ENCODE measurements around the gene SERPINB6. TPM values are rescaled to one million over a fixed set of nuclear protein-coding genes. Genes with fewer than 3 reads are reported as not detected.
A peak's percentile ranks its signal among the peaks of the same experiment; 100 is the strongest.

SERPINB6 gene
- polyA plus RNA-seq, 2 donors = 86.1 to 95.7 TPM

- no peaks in the 10 kb centered on the region for H3K27me3 ChIP-seq (ENCODE audit: control insufficient read depth in 1 of 2, insufficient read depth in 2 of 2, low read length in 2 of 2)
- H3K4me3 ChIP-seq (ENCODE audit: low read depth in 1 of 2, low read length in 2 of 2) = no peak overlapping the region
- WGBS, 2 donors = 67 to 73% methylated on average over 7 of the region's 7 CpGs
- no peaks in the 10 kb centered on the region for H3K36me3 ChIP-seq (ENCODE audit: control insufficient read depth in 2 of 2, insufficient read depth in 2 of 2, low read length in 1 of 2)
- no peaks in the 10 kb centered on the region for H3K9me3 ChIP-seq (ENCODE audit: control insufficient read depth in 2 of 2, insufficient read depth in 1 of 2, low read depth in 1 of 2, low read length in 1 of 2)
- peaks cover 9% of the 10 kb centered on the region in 2 donors for H3K4me1 ChIP-seq (ENCODE audit: control insufficient read depth in 2 of 2, insufficient read depth in 2 of 2, low read length in 1 of 2)
- peak overlapping the region in 1 of 2 donors; percentile 72 for H3K27ac ChIP-seq (ENCODE audit: low read depth in 2 of 2, low read length in 1 of 2)
These were observed 9.9 kb downstream of the SERPINB6 start for GRCh38 chr6:2961506-2961905.

GRCh38 chr6:2960935-2961334, 10.4 kb downstream of the SERPINB6 start:
- H3K27ac ChIP-seq (ENCODE audit: low read depth in 2 of 2, low read length in 1 of 2) = peak overlapping the region in 1 of 2 donors; percentile 29
- H3K4me1 ChIP-seq (ENCODE audit: control insufficient read depth in 2 of 2, insufficient read depth in 2 of 2, low read length in 1 of 2) = peaks cover 9% of the 10 kb centered on the region in 2 donors
- no peak overlapping the region for H3K4me3 ChIP-seq (ENCODE audit: low read depth in 1 of 2, low read length in 2 of 2)
- WGBS, 2 donors = 55 to 68% methylated on average over 4 of the region's 4 CpGs
- H3K36me3 ChIP-seq (ENCODE audit: control insufficient read depth in 2 of 2, insufficient read depth in 2 of 2, low read length in 1 of 2) = peaks cover 0 to 2% of the 10 kb centered on the region in 2 donors
- H3K27me3 ChIP-seq (ENCODE audit: control insufficient read depth in 1 of 2, insufficient read depth in 2 of 2, low read length in 2 of 2) = no peaks in the 10 kb centered on the region
- no peaks in the 10 kb centered on the region for H3K9me3 ChIP-seq (ENCODE audit: control insufficient read depth in 2 of 2, insufficient read depth in 1 of 2, low read depth in 1 of 2, low read length in 1 of 2)

DNA sequence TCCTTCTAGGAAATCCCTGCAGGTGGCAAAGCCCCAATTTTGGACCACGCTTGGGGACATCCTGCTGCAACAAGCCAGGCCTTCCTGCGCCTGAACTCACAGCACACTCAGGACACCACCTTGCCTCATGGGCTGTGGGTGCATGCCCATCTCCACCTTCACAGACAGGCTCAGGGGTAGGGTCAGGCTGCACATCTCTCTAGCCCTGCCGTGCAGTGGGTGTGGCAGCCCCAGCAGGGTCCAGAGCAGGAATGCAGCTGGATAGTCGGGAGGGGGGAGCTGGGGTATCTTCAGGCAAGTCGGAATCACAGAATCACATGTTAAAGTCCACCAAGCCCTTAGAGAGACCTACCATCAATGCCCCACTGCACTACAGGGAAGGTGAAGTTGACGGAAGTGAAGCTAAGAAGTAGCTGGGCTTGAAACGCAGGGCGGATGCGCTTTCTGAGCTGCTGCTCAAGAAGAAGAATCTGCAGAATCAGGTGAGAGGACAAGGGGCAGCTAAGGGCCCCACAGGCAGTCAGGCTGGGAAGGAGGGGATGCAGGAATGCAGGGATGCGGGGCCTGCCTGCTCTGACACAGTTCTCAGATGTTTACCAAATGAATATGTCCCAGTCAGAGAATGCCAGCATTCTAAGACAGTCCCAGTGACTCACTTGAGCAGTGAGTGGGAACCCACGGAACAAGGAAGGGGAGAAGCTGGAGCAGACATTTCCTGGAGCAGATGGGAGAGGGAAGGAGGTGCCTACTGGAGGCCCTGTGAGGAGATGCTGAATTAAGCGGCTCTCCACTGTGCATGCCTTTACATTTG, 11.3 kb downstream of the SERPINB6 start:
- WGBS, 2 donors = 72 to 73% methylated on average over 12 of the region's 12 CpGs
- Histone ChIP-seq H3K4me1 (ENCODE audit: control insufficient read depth in 2 of 2, insufficient read depth in 2 of 2, low read length in 1 of 2) (peaks cover 9% of the 10 kb centered on the region in 2 donors), H3K27me3 (ENCODE audit: control insufficient read depth in 1 of 2, insufficient read depth in 2 of 2, low read length in 2 of 2) (no peaks in the 10 kb centered on the region), H3K36me3 (ENCODE audit: control insufficient read depth in 2 of 2, insufficient read depth in 2 of 2, low read length in 1 of 2) (peaks cover 0 to 2% of the 10 kb centered on the region in 2 donors), H3K27ac (ENCODE audit: low read depth in 2 of 2, low read length in 1 of 2) (peak overlapping the region; percentile 29 to 48), H3K4me3 (ENCODE audit: low read depth in 1 of 2, low read length in 2 of 2) (no peak overlapping the region), H3K9me3 (ENCODE audit: control insufficient read depth in 2 of 2, insufficient read depth in 1 of 2, low read depth in 1 of 2, low read length in 1 of 2) (no peaks in the 10 kb centered on the region)

DNA sequence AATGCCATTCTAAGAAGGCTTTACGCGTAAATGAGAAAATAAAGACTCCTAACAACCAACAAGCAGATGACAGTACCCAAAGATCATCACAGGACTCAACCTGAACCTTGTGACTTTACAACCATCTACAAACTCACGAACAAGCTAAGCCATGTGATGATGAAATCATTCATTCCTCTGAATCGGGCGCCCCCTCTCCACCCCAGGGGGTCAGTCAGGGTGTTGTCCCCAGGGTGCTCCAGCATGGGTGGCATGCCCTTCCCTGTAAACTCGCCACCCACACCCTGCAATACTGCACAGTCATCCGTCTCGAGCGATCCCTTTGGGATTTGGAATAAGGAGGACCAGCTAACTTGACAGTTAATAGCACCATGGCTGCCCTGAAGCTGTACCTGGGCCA, 12.6 kb downstream of the SERPINB6 start:
- peaks cover 0 to 2% of the 10 kb centered on the region in 2 donors for H3K36me3 ChIP-seq (ENCODE audit: control insufficient read depth in 2 of 2, insufficient read depth in 2 of 2, low read length in 1 of 2)
- no peak overlapping the region for H3K4me3 ChIP-seq (ENCODE audit: low read depth in 1 of 2, low read length in 2 of 2)
- H3K27me3 ChIP-seq (ENCODE audit: control insufficient read depth in 1 of 2, insufficient read depth in 2 of 2, low read length in 2 of 2) = no peaks in the 10 kb centered on the region
- peak overlapping the region in 1 of 2 donors; percentile 75 for H3K27ac ChIP-seq (ENCODE audit: low read depth in 2 of 2, low read length in 1 of 2)
- peaks cover 6 to 9% of the 10 kb centered on the region in 2 donors for H3K4me1 ChIP-seq (ENCODE audit: control insufficient read depth in 2 of 2, insufficient read depth in 2 of 2, low read length in 1 of 2)
- no peaks in the 10 kb centered on the region for H3K9me3 ChIP-seq (ENCODE audit: control insufficient read depth in 2 of 2, insufficient read depth in 1 of 2, low read depth in 1 of 2, low read length in 1 of 2)
- 75 to 79% methylated on average over 9 of the region's 9 CpGs for WGBS, 2 donors

- H3K9me3 ChIP-seq (ENCODE audit: control insufficient read depth in 2 of 2, insufficient read depth in 1 of 2, low read depth in 1 of 2, low read length in 1 of 2) = no peaks in the 10 kb centered on the region
- 79 to 86% methylated on average over 17 to 18 of the region's 18 CpGs for WGBS, 2 donors
- peaks cover 0 to 2% of the 10 kb centered on the region in 2 donors for H3K36me3 ChIP-seq (ENCODE audit: control insufficient read depth in 2 of 2, insufficient read depth in 2 of 2, low read length in 1 of 2)
- peaks cover 6 to 9% of the 10 kb centered on the region in 2 donors for H3K4me1 ChIP-seq (ENCODE audit: control insufficient read depth in 2 of 2, insufficient read depth in 2 of 2, low read length in 1 of 2)
- no peak overlapping the region for H3K4me3 ChIP-seq (ENCODE audit: low read depth in 1 of 2, low read length in 2 of 2)
- H3K27ac ChIP-seq (ENCODE audit: low read depth in 2 of 2, low read length in 1 of 2) = peak overlapping the region; percentile 16 to 76
- H3K27me3 ChIP-seq (ENCODE audit: control insufficient read depth in 1 of 2, insufficient read depth in 2 of 2, low read length in 2 of 2) = no peaks in the 10 kb centered on the region
These were observed 13.0 kb downstream of the SERPINB6 start for GRCh38 chr6:2958331-2958711.

DNA sequence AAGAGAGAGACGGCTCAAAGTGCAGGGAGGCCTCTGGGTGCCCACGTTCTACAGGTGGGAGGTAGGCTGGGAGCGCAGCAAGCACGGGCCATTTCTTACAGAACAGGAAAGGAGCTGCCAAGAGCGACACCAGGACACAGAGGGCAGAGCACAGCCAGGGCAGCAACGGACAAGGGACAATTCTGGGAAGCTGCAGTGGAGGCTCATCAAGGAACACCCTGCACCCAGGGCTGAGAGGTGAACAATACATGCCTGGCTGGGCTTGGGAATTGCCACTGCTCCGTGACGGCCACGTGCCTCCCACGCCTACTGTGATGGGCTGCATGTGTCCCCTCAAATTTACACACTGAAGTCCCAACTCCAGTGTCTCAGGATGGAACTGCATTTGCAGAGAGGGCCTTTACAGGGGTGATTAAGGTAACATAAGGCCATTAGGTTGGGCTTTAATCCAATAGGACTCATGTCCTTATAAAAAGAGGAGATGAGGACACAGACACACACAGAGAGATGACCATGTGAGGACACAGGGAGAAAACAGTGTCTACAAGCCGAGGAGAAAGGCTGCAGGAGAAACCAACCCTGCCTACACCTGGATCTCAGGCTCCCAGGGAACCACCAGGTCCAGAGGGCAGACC, 13.6 kb downstream of the SERPINB6 start:
- Histone ChIP-seq H3K4me1 (ENCODE audit: control insufficient read depth in 2 of 2, insufficient read depth in 2 of 2, low read length in 1 of 2) (peaks cover 6 to 9% of the 10 kb centered on the region in 2 donors), H3K27ac (ENCODE audit: low read depth in 2 of 2, low read length in 1 of 2) (peak overlapping the region; percentile 16 to 76), H3K27me3 (ENCODE audit: control insufficient read depth in 1 of 2, insufficient read depth in 2 of 2, low read length in 2 of 2) (no peaks in the 10 kb centered on the region), H3K4me3 (ENCODE audit: low read depth in 1 of 2, low read length in 2 of 2) (no peak overlapping the region), H3K9me3 (ENCODE audit: control insufficient read depth in 2 of 2, insufficient read depth in 1 of 2, low read depth in 1 of 2, low read length in 1 of 2) (no peaks in the 10 kb centered on the region), H3K36me3 (ENCODE audit: control insufficient read depth in 2 of 2, insufficient read depth in 2 of 2, low read length in 1 of 2) (peaks cover 0 to 2% of the 10 kb centered on the region in 2 donors)
- WGBS, 2 donors = 75 to 77% methylated on average over 11 of the region's 11 CpGs

GRCh38 chr6:2956930-2957685, 14.3 kb downstream of the SERPINB6 start:
- Histone ChIP-seq H3K27ac (ENCODE audit: low read depth in 2 of 2, low read length in 1 of 2) (peak overlapping the region in 1 of 2 donors; percentile 54), H3K36me3 (ENCODE audit: control insufficient read depth in 2 of 2, insufficient read depth in 2 of 2, low read length in 1 of 2) (peaks cover 0 to 2% of the 10 kb centered on the region in 2 donors)
- WGBS, 2 donors = 73% methylated on average over 5 of the region's 5 CpGs

DNA sequence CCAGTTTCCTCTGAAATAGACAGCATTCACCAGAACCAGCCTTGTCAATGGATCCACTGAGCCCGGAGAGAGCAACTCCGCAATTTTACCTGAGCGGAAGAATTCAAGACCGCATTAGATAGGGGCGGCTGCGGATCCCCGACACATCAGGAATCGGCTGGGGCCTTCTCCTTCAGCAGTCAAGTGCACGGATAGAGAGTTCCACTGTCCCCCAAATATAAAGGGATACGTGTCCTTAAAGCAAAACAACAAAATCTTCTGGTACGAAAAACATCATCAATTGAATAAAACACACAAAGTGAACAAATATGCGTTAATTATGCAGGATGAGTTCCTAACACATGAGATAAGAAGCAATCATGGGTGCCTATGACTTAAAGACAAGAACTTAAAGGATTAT, 18.3 kb downstream of the SERPINB6 start:
- H3K27ac ChIP-seq (ENCODE audit: low read depth in 2 of 2, low read length in 1 of 2) = peak overlapping the region; percentile 40 to 76
- H3K27me3 ChIP-seq (ENCODE audit: control insufficient read depth in 1 of 2, insufficient read depth in 2 of 2, low read length in 2 of 2) = no peaks in the 10 kb centered on the region
- no peak overlapping the region for H3K4me3 ChIP-seq (ENCODE audit: low read depth in 1 of 2, low read length in 2 of 2)
- H3K9me3 ChIP-seq (ENCODE audit: control insufficient read depth in 2 of 2, insufficient read depth in 1 of 2, low read depth in 1 of 2, low read length in 1 of 2) = no peaks in the 10 kb centered on the region
- H3K36me3 ChIP-seq (ENCODE audit: control insufficient read depth in 2 of 2, insufficient read depth in 2 of 2, low read length in 1 of 2) = peaks cover 1 to 11% of the 10 kb centered on the region in 2 donors
- H3K4me1 ChIP-seq (ENCODE audit: control insufficient read depth in 2 of 2, insufficient read depth in 2 of 2, low read length in 1 of 2) = peaks cover under 1 to 4% of the 10 kb centered on the region in 2 donors
- WGBS, 2 donors = 92 to 93% methylated on average over 12 of the region's 12 CpGs

More at GRCh38 chr6:2956930-2957685, 14.3 kb downstream of the SERPINB6 start:
- H3K9me3 ChIP-seq (ENCODE audit: control insufficient read depth in 2 of 2, insufficient read depth in 1 of 2, low read depth in 1 of 2, low read length in 1 of 2) = no peaks in the 10 kb centered on the region
- no peak overlapping the region for H3K4me3 ChIP-seq (ENCODE audit: low read depth in 1 of 2, low read length in 2 of 2)
- no peaks in the 10 kb centered on the region for H3K27me3 ChIP-seq (ENCODE audit: control insufficient read depth in 1 of 2, insufficient read depth in 2 of 2, low read length in 2 of 2)
- H3K4me1 ChIP-seq (ENCODE audit: control insufficient read depth in 2 of 2, insufficient read depth in 2 of 2, low read length in 1 of 2) = peaks cover 6 to 9% of the 10 kb centered on the region in 2 donors

DNA sequence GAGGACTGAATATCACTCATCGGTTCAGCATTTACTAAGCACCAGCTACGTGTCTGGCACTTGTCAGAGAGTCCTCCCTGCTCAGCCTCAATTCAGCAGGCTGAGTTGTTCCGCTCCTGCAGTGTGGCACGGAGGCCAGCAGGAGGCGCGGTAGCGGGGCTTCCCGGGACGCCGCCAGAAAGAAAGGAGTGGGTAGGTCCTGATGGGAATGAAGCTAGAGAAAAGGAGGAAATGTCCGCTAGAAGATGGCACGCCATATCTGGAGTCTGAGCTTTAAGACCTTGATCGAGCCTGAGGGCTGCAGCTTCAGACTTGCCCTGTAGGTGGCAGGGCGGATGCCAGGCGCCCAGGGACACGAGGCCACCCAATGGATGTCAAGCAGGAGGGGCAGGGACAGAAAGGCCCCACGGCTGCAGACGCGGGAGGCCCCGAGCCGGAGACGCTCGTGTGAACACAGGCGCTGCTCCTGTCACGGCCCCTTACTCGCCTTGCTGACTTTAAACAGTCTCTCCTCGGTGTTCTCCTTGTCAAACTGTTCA, 18.7 kb downstream of the SERPINB6 start:
- Histone ChIP-seq H3K36me3 (ENCODE audit: control insufficient read depth in 2 of 2, insufficient read depth in 2 of 2, low read length in 1 of 2) (peaks cover 6 to 16% of the 10 kb centered on the region in 2 donors), H3K4me1 (ENCODE audit: control insufficient read depth in 2 of 2, insufficient read depth in 2 of 2, low read length in 1 of 2) (peaks cover 0 to 1% of the 10 kb centered on the region in 2 donors), H3K27me3 (ENCODE audit: control insufficient read depth in 1 of 2, insufficient read depth in 2 of 2, low read length in 2 of 2) (no peaks in the 10 kb centered on the region), H3K9me3 (ENCODE audit: control insufficient read depth in 2 of 2, insufficient read depth in 1 of 2, low read depth in 1 of 2, low read length in 1 of 2) (no peaks in the 10 kb centered on the region), H3K27ac (ENCODE audit: low read depth in 2 of 2, low read length in 1 of 2) (peak overlapping the region; percentile 40 to 76), H3K4me3 (ENCODE audit: low read depth in 1 of 2, low read length in 2 of 2) (no peak overlapping the region)
- WGBS, 2 donors = 18 to 22% methylated on average over 27 of the region's 27 CpGs

All from esophagus (tissue), 2 donors.